Prostate gland (tissue), 2 donors: ENCODE measurements around the gene HSBP1L1.

Experiments
- POLR2AphosphoS5 ChIP-seq: sonication (generic); formaldehyde crosslinking; IDR thresholded peaks from one replicate; pipeline ENCODE4 v1.6.1; 2017; ENCODE audit warnings: antibody characterized with exemption
- TF ChIP-seq, protein P1 (sequence below), 4 experiments: fragments of 200-600 bp in 2 of 4; fragments of 450-650 bp in 2 of 4; sonication (generic) in 2 of 4; IDR thresholded peaks; 1 replicate in 3 of 4; 2 replicates in 1 of 4; pipeline ENCODE4 v1.5.1; 2016 to 2019; ENCODE audit warnings: antibody characterized with exemption in 4 of 4, mild to moderate bottlenecking in 2 of 4, moderate library complexity in 2 of 4

DNA sequence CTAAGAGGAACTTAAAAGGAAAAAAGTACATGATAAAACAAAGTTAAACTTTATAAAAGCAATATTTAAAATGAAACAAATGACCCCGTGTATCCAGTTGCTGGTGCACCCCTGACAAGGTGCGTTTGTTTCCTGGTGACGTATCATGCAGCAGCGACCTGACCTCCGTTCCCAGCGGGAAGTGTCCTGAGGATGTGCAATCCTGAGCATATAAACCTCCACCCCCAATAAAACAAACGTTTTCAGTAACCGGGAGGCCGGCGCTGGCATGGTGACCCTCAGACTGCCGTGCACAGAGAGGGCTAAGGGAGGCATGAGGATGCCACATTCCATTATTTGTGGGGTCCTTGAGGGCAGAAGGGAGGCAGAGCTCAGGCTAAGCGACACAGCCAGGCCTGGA, 27.8 kb upstream of the HSBP1L1 start:
- TF ChIP-seq POLR2AphosphoS5, result no peak
- TF ChIP-seq, protein P1, sequence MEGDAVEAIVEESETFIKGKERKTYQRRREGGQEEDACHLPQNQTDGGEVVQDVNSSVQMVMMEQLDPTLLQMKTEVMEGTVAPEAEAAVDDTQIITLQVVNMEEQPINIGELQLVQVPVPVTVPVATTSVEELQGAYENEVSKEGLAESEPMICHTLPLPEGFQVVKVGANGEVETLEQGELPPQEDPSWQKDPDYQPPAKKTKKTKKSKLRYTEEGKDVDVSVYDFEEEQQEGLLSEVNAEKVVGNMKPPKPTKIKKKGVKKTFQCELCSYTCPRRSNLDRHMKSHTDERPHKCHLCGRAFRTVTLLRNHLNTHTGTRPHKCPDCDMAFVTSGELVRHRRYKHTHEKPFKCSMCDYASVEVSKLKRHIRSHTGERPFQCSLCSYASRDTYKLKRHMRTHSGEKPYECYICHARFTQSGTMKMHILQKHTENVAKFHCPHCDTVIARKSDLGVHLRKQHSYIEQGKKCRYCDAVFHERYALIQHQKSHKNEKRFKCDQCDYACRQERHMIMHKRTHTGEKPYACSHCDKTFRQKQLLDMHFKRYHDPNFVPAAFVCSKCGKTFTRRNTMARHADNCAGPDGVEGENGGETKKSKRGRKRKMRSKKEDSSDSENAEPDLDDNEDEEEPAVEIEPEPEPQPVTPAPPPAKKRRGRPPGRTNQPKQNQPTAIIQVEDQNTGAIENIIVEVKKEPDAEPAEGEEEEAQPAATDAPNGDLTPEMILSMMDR (IDR thresholded peaks at IDR 0.05), result no peak
